ENCODE results near the gene SEC11C.

The SEC11C gene

GRCh38 chr18:59132810-59133465 is 6.7 kb upstream of the SEC11C start:
- H3K9ac ChIP-seq (ENCODE audit: low read length), result no peak overlapping the region
- no peaks in the 10 kb centered on the region for H3K9me3 ChIP-seq (ENCODE audit: insufficient read depth, low read length)
- no peaks in the 10 kb centered on the region for H4K20me1 ChIP-seq (ENCODE audit: insufficient read depth, low read length)
- peaks cover 6% of the 10 kb centered on the region; the same call in 1 of the 2 replicates for H3K27me3 ChIP-seq (ENCODE audit: low read depth, low read length)
- no peak overlapping the region for H3K4me3 ChIP-seq (ENCODE audit: low read length)
- H3K27ac ChIP-seq (ENCODE audit: low read length), result no peak overlapping the region
- H3K4me1 ChIP-seq (ENCODE audit: low read length), result peaks cover 17% of the 10 kb centered on the region
- H3K79me2 ChIP-seq (ENCODE audit: low read length), result no peaks in the 10 kb centered on the region
- H3K4me2 ChIP-seq (ENCODE audit: low read length), result no peak overlapping the region
- H2AFZ ChIP-seq (ENCODE audit: low read depth, low read length), result no peak overlapping the region
- TF ChIP-seq CTCF (IDR thresholded peaks at IDR 0.05; ENCODE audit: low read depth, low read length), result no peak
- TF ChIP-seq EZH2phosphoT487 (IDR thresholded peaks at IDR 0.05; ENCODE audit: low read depth), result no peak
- no peaks in the 10 kb centered on the region for H3K36me3 ChIP-seq (replicated peaks; ENCODE audit: low read depth, low read length)

GRCh38 chr18:59139291-59139614 is 431 bp upstream of the SEC11C start:
- Histone ChIP-seq H3K4me3 (ENCODE audit: low read length) (peak overlapping the region; percentile 81), H3K9me3 (ENCODE audit: insufficient read depth, low read length) (no peaks in the 10 kb centered on the region), H3K36me3 (replicated peaks; ENCODE audit: low read depth, low read length) (peaks cover 3% of the 10 kb centered on the region), H2AFZ (ENCODE audit: low read depth, low read length) (peak overlapping the region; percentile 71), H4K20me1 (ENCODE audit: insufficient read depth, low read length) (peaks cover 10% of the 10 kb centered on the region), H3K27ac (ENCODE audit: low read length) (peak overlapping the region; percentile 88), H3K27me3 (ENCODE audit: low read depth, low read length) (no peaks in the 10 kb centered on the region), H3K9ac (ENCODE audit: low read length) (peak overlapping the region; percentile 94), H3K4me1 (ENCODE audit: low read length) (peaks cover 46% of the 10 kb centered on the region), H3K79me2 (ENCODE audit: low read length) (peaks cover 47% of the 10 kb centered on the region), H3K4me2 (ENCODE audit: low read length) (peak overlapping the region; percentile 70)
- TF ChIP-seq CTCF (IDR thresholded peaks at IDR 0.05; ENCODE audit: low read depth, low read length) (no peak), EZH2phosphoT487 (IDR thresholded peaks at IDR 0.05; ENCODE audit: low read depth) (no peak)

GRCh38 chr18:59140302-59140885 is 710 bp downstream of the SEC11C start:
- Histone ChIP-seq H4K20me1 (ENCODE audit: insufficient read depth, low read length) (peaks cover 21% of the 10 kb centered on the region), H3K27me3 (ENCODE audit: low read depth, low read length) (no peaks in the 10 kb centered on the region), H3K4me2 (ENCODE audit: low read length) (peak overlapping the region; percentile 78), H3K4me3 (ENCODE audit: low read length) (peak overlapping the region; percentile 81), H2AFZ (ENCODE audit: low read depth, low read length) (no peak overlapping the region), H3K36me3 (replicated peaks; ENCODE audit: low read depth, low read length) (peaks cover 11% of the 10 kb centered on the region), H3K9ac (ENCODE audit: low read length) (peak overlapping the region; percentile 94), H3K79me2 (ENCODE audit: low read length) (peaks cover 58% of the 10 kb centered on the region), H3K9me3 (ENCODE audit: insufficient read depth, low read length) (no peaks in the 10 kb centered on the region), H3K4me1 (ENCODE audit: low read length) (peaks cover 58% of the 10 kb centered on the region), H3K27ac (ENCODE audit: low read length) (peak overlapping the region; percentile 88)
- no peak for TF ChIP-seq EZH2phosphoT487 (IDR thresholded peaks at IDR 0.05; ENCODE audit: low read depth)
- TF ChIP-seq CTCF (IDR thresholded peaks at IDR 0.05; ENCODE audit: low read depth, low read length), result peak; percentile 23; the same call in 1 of the 2 replicates

GRCh38 chr18:59141294-59142068 is 1.8 kb downstream of the SEC11C start:
- peaks cover 69% of the 10 kb centered on the region for H3K79me2 ChIP-seq (ENCODE audit: low read length)
- TF ChIP-seq CTCF (IDR thresholded peaks at IDR 0.05; ENCODE audit: low read depth, low read length) (no peak; the same call in 1 of the 2 replicates), EZH2phosphoT487 (IDR thresholded peaks at IDR 0.05; ENCODE audit: low read depth) (no peak)
- H3K4me1 ChIP-seq (ENCODE audit: low read length), result peaks cover 69% of the 10 kb centered on the region
- peak overlapping the region; percentile 78 for H3K4me2 ChIP-seq (ENCODE audit: low read length)
- H3K36me3 ChIP-seq (replicated peaks; ENCODE audit: low read depth, low read length), result peaks cover 22% of the 10 kb centered on the region
- peak overlapping the region; percentile 88 for H3K27ac ChIP-seq (ENCODE audit: low read length)
- no peaks in the 10 kb centered on the region for H3K27me3 ChIP-seq (ENCODE audit: low read depth, low read length)
- peak overlapping the region; percentile 94 for H3K9ac ChIP-seq (ENCODE audit: low read length)
- H3K9me3 ChIP-seq (ENCODE audit: insufficient read depth, low read length), result no peaks in the 10 kb centered on the region
- H3K4me3 ChIP-seq (ENCODE audit: low read length), result peak overlapping the region; percentile 81
- no peak overlapping the region for H2AFZ ChIP-seq (ENCODE audit: low read depth, low read length)
- peaks cover 32% of the 10 kb centered on the region for H4K20me1 ChIP-seq (ENCODE audit: insufficient read depth, low read length)

Measured in OCI-LY3 (cell line).